Dendritic cell treated with granulocyte-macrophage colony-stimulating factor and Interleukin-4, amounts not matched to agents 40 ng/mL and 50 ng/mL, for 4 days (primary cell): Measurements from ENCODE around the gene GNPAT.
"Not testable (repeated sequence)": the region's sequence is repeated elsewhere in the genome, so short reads cannot be mapped to it uniquely, and the experiment has no call there.

Experiments
- H3K27ac Mint-ChIP-seq: one replicate; pipeline ENCODE4 v1.8.0; 2022; ENCODE audit warnings: mild to moderate bottlenecking, mixed read lengths
- H3K27me3 Mint-ChIP-seq: one replicate; pipeline ENCODE4 v1.8.0; 2022; ENCODE audit warnings: mild to moderate bottlenecking, mixed read lengths
- H3K36me3 Mint-ChIP-seq: one replicate; pipeline ENCODE4 v1.8.0; 2022; ENCODE audit warnings: low read depth, mixed read lengths
- H3K4me1 Mint-ChIP-seq: one replicate; pipeline ENCODE4 v1.8.0; 2022; ENCODE audit warnings: low read depth, mixed read lengths
- H3K4me3 Mint-ChIP-seq: one replicate; pipeline ENCODE4 v1.8.0; 2022; ENCODE audit warnings: mild to moderate bottlenecking, moderate library complexity, mixed read lengths
- H3K9me3 Mint-ChIP-seq: one replicate; pipeline ENCODE4 v1.8.0; 2022; ENCODE audit warnings: mixed read lengths
- intact Hi-C: fragments of 100-400 bp; cut with micrococcal nuclease; formaldehyde crosslinking; loops from one replicate; pipeline ENCODE4 v1.15.0; 2022

GNPAT gene

DNA sequence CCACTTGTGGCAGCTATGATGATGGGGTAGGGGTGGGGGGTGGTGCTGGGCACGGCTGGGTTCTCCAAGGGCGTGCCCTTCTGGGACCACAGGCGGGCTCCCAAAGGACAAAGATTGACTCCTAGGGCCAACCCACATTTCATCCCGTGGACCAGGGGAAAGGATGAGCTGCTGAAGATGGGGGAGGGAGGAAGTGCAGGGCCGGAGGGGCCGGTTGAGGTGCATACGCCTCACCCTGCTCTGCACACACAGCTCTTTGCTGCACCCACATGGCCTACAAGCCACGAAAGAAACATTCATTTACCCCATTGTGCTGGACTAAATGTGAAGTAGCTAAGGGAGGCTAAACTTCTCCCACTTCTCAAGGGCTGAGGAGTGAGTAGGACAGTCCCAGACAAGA, 34.2 kb upstream of the GNPAT start:
- intact Hi-C loops: no loop called here
- Mint-ChIP-seq H3K27me3 (peaks cover 25% of the 10 kb centered on the region), H3K4me3 (no peak overlapping the region), H3K4me1 (peaks cover 5% of the 10 kb centered on the region), H3K9me3 (no peaks in the 10 kb centered on the region), H3K27ac (no peak overlapping the region), H3K36me3 (no peaks in the 10 kb centered on the region)

GRCh38 chr1:231207437-231207836, 33.6 kb upstream of the GNPAT start:
- intact Hi-C loops: no loop called here
- Mint-ChIP-seq H3K27me3 (peaks cover 22% of the 10 kb centered on the region), H3K4me1 (peaks cover 5% of the 10 kb centered on the region), H3K4me3 (no peak overlapping the region), H3K27ac (no peak overlapping the region), H3K36me3 (no peaks in the 10 kb centered on the region), H3K9me3 (no peaks in the 10 kb centered on the region)

DNA sequence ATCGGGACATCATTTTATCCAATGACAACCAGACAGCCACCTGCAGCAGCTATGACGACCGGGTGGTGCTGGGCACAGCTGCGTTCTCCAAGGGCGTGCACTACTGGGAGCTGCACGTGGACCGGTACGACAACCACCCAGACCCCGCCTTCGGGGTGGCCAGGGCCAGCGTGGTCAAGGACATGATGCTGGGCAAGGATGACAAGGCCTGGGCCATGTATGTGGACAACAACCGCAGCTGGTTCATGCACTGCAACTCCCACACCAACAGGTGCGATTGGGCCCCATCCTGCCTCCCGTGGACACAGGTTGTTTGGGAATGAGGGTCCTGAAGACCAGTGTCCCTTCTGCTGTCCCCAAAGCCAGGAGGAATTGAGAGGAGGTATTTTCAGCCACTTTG, 32.0 kb upstream of the GNPAT start:
- intact Hi-C loops: no loop called here
- Mint-ChIP-seq H3K9me3 (no peaks in the 10 kb centered on the region), H3K27ac (no peak overlapping the region), H3K27me3 (peaks cover 13% of the 10 kb centered on the region), H3K4me3 (no peak overlapping the region), H3K4me1 (peaks cover 5% of the 10 kb centered on the region), H3K36me3 (no peaks in the 10 kb centered on the region)

- H3K4me3 Mint-ChIP-seq: no peak overlapping the region
- no peaks in the 10 kb centered on the region for H3K36me3 Mint-ChIP-seq
- no peaks in the 10 kb centered on the region for H3K9me3 Mint-ChIP-seq
- intact Hi-C loops: no loop called here
- H3K27me3 Mint-ChIP-seq: peaks cover 14% of the 10 kb centered on the region
- H3K4me1 Mint-ChIP-seq: peaks cover 5% of the 10 kb centered on the region
- no peak overlapping the region for H3K27ac Mint-ChIP-seq
These were observed 31.5 kb upstream of the GNPAT start for GRCh38 chr1:231209531-231209930.

DNA sequence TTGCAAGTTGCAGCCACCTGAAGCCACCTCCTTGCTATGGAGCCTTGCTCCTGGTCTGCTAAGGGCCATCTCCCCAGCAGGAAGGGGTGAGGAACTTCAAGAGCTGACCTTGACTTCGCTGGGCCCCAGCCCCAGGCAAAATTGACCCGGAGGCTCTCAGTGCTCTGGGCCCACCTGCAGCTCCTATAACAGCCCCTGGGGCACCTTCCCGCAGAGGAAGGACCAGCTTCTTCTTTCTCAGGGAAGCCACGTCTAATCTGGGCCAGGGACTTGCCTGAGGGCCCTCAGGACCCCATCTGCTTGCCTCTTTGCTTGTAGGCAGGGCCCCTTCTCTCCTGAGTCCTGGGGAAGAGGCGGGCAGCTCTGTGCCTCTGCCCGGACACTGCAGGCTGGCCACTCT, 30.9 kb upstream of the GNPAT start:
- H3K27ac Mint-ChIP-seq: no peak overlapping the region
- no peaks in the 10 kb centered on the region for H3K9me3 Mint-ChIP-seq
- intact Hi-C loops: loop anchor here (5.0 kb wide), 2 partner anchors 413 to 568 kb away; partner anchors contain the start of gene COG2

DNA sequence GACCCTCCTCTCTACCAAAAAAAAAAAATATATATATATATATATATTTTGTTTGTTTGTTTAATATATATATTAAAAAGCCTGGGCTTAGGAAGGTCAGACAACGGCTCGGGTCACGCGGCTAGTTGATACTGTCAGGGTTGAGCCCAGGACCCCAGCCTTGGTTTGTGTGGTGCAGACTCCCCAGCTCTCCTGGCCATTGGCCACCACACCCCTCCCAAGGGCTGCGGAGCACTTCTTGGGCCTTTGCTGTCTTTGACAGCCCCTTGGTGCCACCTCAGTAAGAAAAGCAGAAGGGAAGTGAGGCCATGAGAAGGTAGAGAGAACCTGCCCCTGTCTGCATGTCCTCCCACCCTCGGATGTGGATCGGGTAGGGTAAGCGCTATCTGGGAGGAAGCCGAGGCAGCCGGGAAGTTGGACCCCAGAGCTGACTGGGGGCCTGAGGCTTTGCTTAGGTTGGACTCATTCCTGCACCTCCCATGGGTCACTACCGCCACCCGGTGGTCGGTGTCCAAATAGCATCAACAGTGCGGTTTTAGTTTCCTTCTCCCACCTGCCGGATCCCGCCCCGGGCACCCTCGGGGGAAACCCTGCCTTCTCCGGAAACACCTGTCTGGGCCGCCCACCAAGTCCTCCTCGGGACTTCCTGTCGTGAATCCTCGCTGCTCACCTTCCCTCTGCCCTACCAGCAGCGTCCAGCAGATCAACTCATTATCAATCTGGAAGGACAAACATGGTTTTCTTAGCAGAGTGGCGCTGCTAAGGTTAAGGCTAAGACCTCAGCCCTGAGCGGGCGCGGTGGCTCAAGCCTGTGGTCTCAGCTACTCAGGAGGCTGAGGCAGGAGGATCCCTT, 29.8 kb upstream of the GNPAT start:
- no peaks in the 10 kb centered on the region for H3K9me3 Mint-ChIP-seq
- intact Hi-C loops: loop anchor here (1.0 to 5.0 kb wide), 3 partner anchors 294 to 569 kb away; partner anchors contain the start of gene COG2
- peak overlapping the region; percentile 71 for H3K27ac Mint-ChIP-seq
- H3K27me3 Mint-ChIP-seq: peaks cover 12% of the 10 kb centered on the region
- H3K4me3 Mint-ChIP-seq: peak overlapping the region; percentile 92
- no peaks in the 10 kb centered on the region for H3K36me3 Mint-ChIP-seq
- peaks cover 5% of the 10 kb centered on the region for H3K4me1 Mint-ChIP-seq

More for the DNA sequence above, 30.9 kb upstream of the GNPAT start:
- Mint-ChIP-seq H3K27me3 (peaks cover 12% of the 10 kb centered on the region), H3K4me1 (peaks cover 5% of the 10 kb centered on the region), H3K4me3 (no peak overlapping the region), H3K36me3 (no peaks in the 10 kb centered on the region)

- H3K4me3 Mint-ChIP-seq, H3K4me1 Mint-ChIP-seq, H3K27ac Mint-ChIP-seq, H3K36me3 Mint-ChIP-seq, H3K9me3 Mint-ChIP-seq: not testable (repeated sequence)
- H3K27me3 Mint-ChIP-seq: peaks cover 16% of the 10 kb centered on the region
- intact Hi-C loops: loop anchor here (5.0 kb wide), 2 partner anchors 415 to 570 kb away; partner anchors contain the start of gene COG2
These were observed 28.7 kb upstream of the GNPAT start for GRCh38 chr1:231212301-231212700.

- Mint-ChIP-seq H3K27me3 (peaks cover 18% of the 10 kb centered on the region), H3K4me3 (no peak overlapping the region), H3K4me1 (peaks cover 5% of the 10 kb centered on the region), H3K9me3 (no peaks in the 10 kb centered on the region), H3K27ac (no peak overlapping the region), H3K36me3 (no peaks in the 10 kb centered on the region)
- intact Hi-C loops: loop anchor here (5.0 kb wide), 2 partner anchors 417 to 572 kb away; partner anchors contain the start of gene COG2
These were observed 27.0 kb upstream of the GNPAT start for GRCh38 chr1:231213831-231214573.

DNA sequence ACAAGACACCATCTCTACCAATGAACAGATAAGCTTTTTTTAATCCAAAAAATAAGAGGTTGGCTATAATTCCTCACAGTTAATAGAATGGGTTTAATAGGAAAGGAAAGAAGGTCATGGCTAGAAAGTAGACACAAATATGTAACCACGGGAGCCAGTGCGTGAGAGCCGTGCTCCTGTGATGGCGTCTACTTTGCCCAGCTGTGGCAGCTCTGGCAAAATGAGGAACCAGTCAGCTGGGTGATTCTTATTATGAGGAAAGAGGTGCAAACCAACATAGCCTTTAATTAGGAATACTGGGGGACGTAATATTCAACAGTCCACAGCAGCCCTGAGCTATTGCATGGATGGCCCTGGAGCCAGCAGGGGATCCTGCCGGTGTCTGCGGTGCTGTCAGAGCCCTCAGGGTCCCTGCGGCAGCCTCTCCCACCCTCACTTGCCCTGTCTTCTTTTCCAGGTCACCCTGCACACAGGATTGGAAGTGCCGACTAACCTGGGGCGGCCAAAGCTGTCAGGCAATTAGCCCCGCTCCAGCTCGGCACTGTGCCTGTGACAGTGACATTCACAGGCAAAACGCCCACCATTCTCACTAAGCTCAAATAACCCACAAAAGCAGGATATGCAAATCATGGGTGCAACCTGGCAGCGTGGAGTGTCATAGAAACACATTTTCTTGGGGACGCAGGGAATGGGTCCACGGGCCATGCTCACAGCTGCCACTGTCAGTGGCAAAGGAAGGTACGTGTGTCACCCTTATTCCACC, 25.9 kb upstream of the GNPAT start:
- Mint-ChIP-seq H3K36me3 (no peaks in the 10 kb centered on the region), H3K4me1 (peaks cover 5% of the 10 kb centered on the region), H3K27me3 (peaks cover 18% of the 10 kb centered on the region), H3K9me3 (no peaks in the 10 kb centered on the region), H3K4me3 (no peak overlapping the region), H3K27ac (no peak overlapping the region)
- intact Hi-C loops: loop anchor here (5.0 kb wide), 2 partner anchors 418 to 573 kb away; partner anchors contain the start of gene COG2

DNA sequence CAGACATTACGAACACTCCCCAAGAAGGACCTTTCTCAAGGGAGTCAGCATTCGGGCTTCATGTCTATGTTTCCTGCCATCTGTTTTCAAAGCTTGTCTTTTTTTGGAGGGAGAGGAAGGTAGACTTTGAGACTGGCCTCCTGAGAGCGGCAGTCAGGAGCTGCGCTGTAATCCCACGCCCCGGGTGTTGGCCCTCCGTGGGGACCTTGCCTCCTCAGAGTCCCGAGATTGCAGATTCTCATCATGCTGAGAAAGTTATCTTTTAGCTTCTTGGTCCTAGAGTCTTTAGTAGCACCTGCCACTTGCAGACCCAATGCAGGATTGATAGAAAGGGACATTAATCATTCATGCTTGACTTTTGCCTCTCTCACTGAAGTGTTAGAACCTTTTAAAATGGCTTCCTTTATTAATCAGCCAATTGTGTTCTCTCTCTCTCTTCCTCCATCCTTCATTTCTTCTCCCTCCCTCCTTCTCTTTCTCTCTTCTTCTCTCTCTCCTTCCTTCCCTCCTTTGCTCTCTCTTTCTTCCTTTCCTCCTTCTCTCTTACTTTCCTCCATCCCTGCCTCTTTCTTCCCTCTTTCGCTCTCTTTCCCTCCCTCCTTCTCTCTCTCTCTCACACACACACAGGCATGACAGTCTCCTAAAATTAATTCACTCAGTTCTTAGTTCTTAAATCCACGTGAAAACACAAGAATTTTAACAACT, 25.2 kb upstream of the GNPAT start:
- intact Hi-C loops: no loop called here

DNA sequence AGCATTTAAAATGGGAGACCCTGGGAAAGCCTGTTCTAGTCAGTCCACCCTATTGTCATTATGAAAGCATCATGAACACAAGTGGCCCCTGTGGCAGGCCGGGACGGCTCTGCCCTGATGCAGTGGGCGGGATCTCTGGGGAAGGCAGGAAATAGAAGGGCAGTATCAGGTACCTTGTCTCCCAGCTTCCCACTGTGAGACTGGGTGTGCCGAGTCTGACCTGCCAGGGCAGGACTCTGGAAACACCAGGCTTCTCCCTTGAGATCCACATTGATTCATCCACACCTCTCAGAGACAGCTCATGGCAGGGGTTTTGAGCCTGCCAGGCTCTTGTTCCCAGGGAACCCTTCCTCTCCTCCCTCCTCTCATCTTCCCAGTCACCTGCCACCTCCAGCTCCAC, 24.5 kb upstream of the GNPAT start:
- Mint-ChIP-seq H3K9me3 (no peaks in the 10 kb centered on the region), H3K4me1 (peaks cover 2% of the 10 kb centered on the region), H3K4me3 (no peak overlapping the region), H3K27me3 (peaks cover 18% of the 10 kb centered on the region), H3K27ac (no peak overlapping the region), H3K36me3 (no peaks in the 10 kb centered on the region)
- intact Hi-C loops: no loop called here

More for the DNA sequence above, 25.2 kb upstream of the GNPAT start:
- peaks cover 18% of the 10 kb centered on the region for H3K27me3 Mint-ChIP-seq
- peak overlapping the region; percentile 1 for H3K27ac Mint-ChIP-seq
- no peak overlapping the region for H3K4me3 Mint-ChIP-seq
- no peaks in the 10 kb centered on the region for H3K9me3 Mint-ChIP-seq
- no peaks in the 10 kb centered on the region for H3K36me3 Mint-ChIP-seq
- H3K4me1 Mint-ChIP-seq: peaks cover 5% of the 10 kb centered on the region

DNA sequence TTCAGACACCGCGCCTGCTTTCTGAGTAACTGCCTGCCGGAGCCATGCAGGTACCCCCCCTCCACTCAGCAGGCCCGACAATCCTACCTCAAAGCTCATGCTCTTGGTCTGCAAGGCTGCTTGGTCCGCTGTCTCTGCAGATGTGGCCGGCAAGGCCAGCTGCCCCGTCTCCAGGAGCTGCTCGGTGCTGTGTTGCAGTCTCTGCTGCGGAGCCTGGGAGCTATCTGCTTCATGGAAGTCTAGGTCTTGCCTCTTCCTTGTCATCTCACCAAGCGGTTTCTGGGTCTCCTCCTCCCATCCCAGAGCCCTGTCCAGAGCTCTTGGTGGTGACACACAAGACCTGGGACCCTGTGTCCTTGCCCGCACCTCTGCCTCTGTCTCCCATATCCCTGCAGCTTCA, 24.0 kb upstream of the GNPAT start:
- intact Hi-C loops: no loop called here
- peaks cover 17% of the 10 kb centered on the region for H3K27me3 Mint-ChIP-seq
- H3K36me3 Mint-ChIP-seq: no peaks in the 10 kb centered on the region
- no peak overlapping the region for H3K4me3 Mint-ChIP-seq
- H3K27ac Mint-ChIP-seq: no peak overlapping the region
- H3K4me1 Mint-ChIP-seq: no peaks in the 10 kb centered on the region
- H3K9me3 Mint-ChIP-seq: no peaks in the 10 kb centered on the region

- H3K27me3 Mint-ChIP-seq: peaks cover 15% of the 10 kb centered on the region
- no peak overlapping the region for H3K27ac Mint-ChIP-seq
- no peak overlapping the region for H3K4me3 Mint-ChIP-seq
- peaks cover 8% of the 10 kb centered on the region for H3K36me3 Mint-ChIP-seq
- intact Hi-C loops: no loop called here
- no peaks in the 10 kb centered on the region for H3K4me1 Mint-ChIP-seq
- no peaks in the 10 kb centered on the region for H3K9me3 Mint-ChIP-seq
These were observed 22.9 kb upstream of the GNPAT start for GRCh38 chr1:231218078-231218477.
